HepG2 (cell line): ENCODE data around the gene DNASE1L2. TPM values are rescaled to one million over a fixed set of nuclear protein-coding genes. Genes with fewer than 3 reads are reported as not detected.

Experiments used
- ATAC-seq: fragments of 200-7000 bp; cut with Tn5 transposase; 3 replicates; pipeline ENCODE4 v1.9.1; 2020; ENCODE audit warnings: mild to moderate bottlenecking, moderate library complexity
- BruUV-seq: library from RNA; stranded (reverse); fragments of 400-500 nt; replicated peaks from 2 replicates; lab custom pipeline; 2021; lab: Mats Ljungman, UMichigan
- CTCF ChIA-PET: fragments of 300-600 bp; formaldehyde crosslinking; extraction: SDS; loops from one replicate; lab custom pipeline; 2021; ENCODE audit warnings: low total read pairs, inconsistent platforms, low intra/inter-chr PET ratio; lab: Yijun Ruan, JAX
- POLR2A ChIA-PET: fragments of 350-600 bp; sonication (Branson Sonifier 250); formaldehyde crosslinking; loops from one replicate; lab custom pipeline; 2020; ENCODE audit warnings: antibody characterized with exemption, inconsistent platforms; lab: Yijun Ruan, JAX
- DNase-seq: peaks from one replicate; pipeline ENCODE4 v3.0.0-alpha.2; 2015; ENCODE audit warnings: low spot score
- FAIRE-seq: peaks from 3 replicates; lab custom pipeline; 2011; peaks lifted over from hg19 to GRCh38; lab: Jason Lieb, UNC
- H2AFZ ChIP-seq: one replicate; pipeline ENCODE4 v1.6.1; 2011; ENCODE audit warnings: low read length, inconsistent platforms
- H3K27ac ChIP-seq: fragments of 300-600 bp; 3 replicates; pipeline ENCODE4 v1.8.0; 2011; ENCODE audit warnings: mixed run types, mild to moderate bottlenecking, mixed read lengths, low read length, inconsistent platforms; ENCODE audit not compliant: insufficient read depth; ENCODE audit errors: extremely low read length
- H3K27me3 ChIP-seq, 2 experiments: fragments of 200-600 bp in 1 of 2; 2 replicates in 1 of 2; 3 replicates in 1 of 2; pipeline versions ENCODE4 v1.6.0 to v1.8.0; 2011; ENCODE audit warnings: low read length in 2 of 2, mild to moderate bottlenecking in 2 of 2, moderate library complexity in 2 of 2, inconsistent platforms in 1 of 2; ENCODE audit not compliant: insufficient read depth in 2 of 2, control insufficient read depth in 1 of 2
- H3K36me3 ChIP-seq, 2 experiments: fragments of 200-600 bp in 1 of 2; replicated peaks in 1 of 2; 2 replicates in 1 of 2; 3 replicates in 1 of 2; pipeline versions ENCODE4 v1.5.1 to v1.8.0; 2011; ENCODE audit warnings: low read length in 2 of 2, inconsistent platforms in 1 of 2; ENCODE audit not compliant: insufficient read depth in 2 of 2, control insufficient read depth in 1 of 2
- H3K4me1 ChIP-seq: 2 replicates; pipeline ENCODE4 v1.5.1; 2012; ENCODE audit warnings: low read length, inconsistent platforms; ENCODE audit not compliant: insufficient read depth
- H3K4me2 ChIP-seq: 2 replicates; pipeline ENCODE4 v1.6.0; 2011; ENCODE audit warnings: low read depth, low read length, inconsistent platforms
- H3K4me3 ChIP-seq, 3 experiments: fragments of 200-600 bp in 1 of 3; sonication (generic), shearing (Covaris generic) in 1 of 3; replicated peaks in 1 of 3; 2 replicates each; pipeline ENCODE4 v1.5.1; 2011 to 2016; ENCODE audit warnings: low read length in 3 of 3, inconsistent platforms in 2 of 3, low read depth in 2 of 3, mild to moderate bottlenecking in 2 of 3, control low read depth in 1 of 3, mixed read lengths in 1 of 3; ENCODE audit not compliant: insufficient read depth in 1 of 3
- H3K79me2 ChIP-seq: one replicate; pipeline ENCODE4 v1.6.1; 2011; ENCODE audit warnings: low read length, inconsistent platforms; ENCODE audit not compliant: insufficient read depth
- H3K9ac ChIP-seq: 2 replicates; pipeline ENCODE4 v1.6.0; 2011; ENCODE audit warnings: mild to moderate bottlenecking, low read depth, low read length, inconsistent platforms; ENCODE audit not compliant: insufficient read depth
- H3K9me3 ChIP-seq: 2 replicates; pipeline ENCODE4 v1.5.1; 2012; ENCODE audit warnings: mild to moderate bottlenecking, low read length
- H4K20me1 ChIP-seq: 2 replicates; pipeline ENCODE4 v1.6.0; 2011; ENCODE audit warnings: inconsistent platforms, mild to moderate bottlenecking, low read length, moderate library complexity; ENCODE audit not compliant: insufficient read depth
- CERS6 ChIP-seq: sonication (generic); formaldehyde crosslinking; IDR thresholded peaks from 2 replicates; pipeline ENCODE4 v1.5.0; 2020; ENCODE audit warnings: missing genetic modification reagents
- HNRNPK ChIP-seq: fragments of 200-400 bp; formaldehyde crosslinking; IDR thresholded peaks from 2 replicates; pipeline ENCODE4 v1.6.1; 2018; ENCODE audit warnings: low read length, low read depth, moderate library complexity, mild to moderate bottlenecking; ENCODE audit not compliant: poor library complexity, severe bottlenecking
- PHB2 ChIP-seq: fragments of 450-650 bp; IDR thresholded peaks from 2 replicates; pipeline ENCODE4 v1.6.1; 2018; ENCODE audit not compliant: partially characterized antibody
- RELA ChIP-seq: sonication (generic); formaldehyde crosslinking; IDR thresholded peaks from 2 replicates; pipeline ENCODE4 v1.4.0; 2020; ENCODE audit warnings: missing genetic modification reagents
- SMAD3 ChIP-seq: sonication (generic); formaldehyde crosslinking; IDR thresholded peaks from 2 replicates; pipeline ENCODE4 v1.4.0; 2020; ENCODE audit warnings: missing genetic modification reagents
- SMC3 ChIP-seq: IDR thresholded peaks from 2 replicates; pipeline ENCODE4 v1.6.1; 2011; ENCODE audit warnings: low read length, improper control_type of control experiment
- TFDP2 ChIP-seq: sonication (generic); formaldehyde crosslinking; IDR thresholded peaks from 2 replicates; pipeline ENCODE4 v1.4.0; 2020; ENCODE audit warnings: missing genetic modification reagents
- ZBTB38 ChIP-seq: sonication (generic); formaldehyde crosslinking; IDR thresholded peaks from 2 replicates; pipeline ENCODE4 v1.5.1; 2020; ENCODE audit warnings: mild to moderate bottlenecking, missing genetic modification reagents
- ZHX1 ChIP-seq: sonication (generic); formaldehyde crosslinking; IDR thresholded peaks from 2 replicates; pipeline ENCODE4 v1.8.1; 2022; ENCODE audit warnings: low read depth, mild to moderate bottlenecking, missing genetic modification reagents
- ZIK1 ChIP-seq: sonication (generic); formaldehyde crosslinking; IDR thresholded peaks from 2 replicates; pipeline ENCODE4 v1.5.0; 2020; ENCODE audit warnings: mild to moderate bottlenecking, low read depth, missing genetic modification reagents, borderline replicate concordance
- ZNF138 ChIP-seq: sonication (generic); formaldehyde crosslinking; IDR thresholded peaks from 2 replicates; pipeline ENCODE4 v1.5.0; 2020; ENCODE audit warnings: mild to moderate bottlenecking, low read depth, missing genetic modification reagents
- ZNF205 ChIP-seq: IDR thresholded peaks from 2 replicates; pipeline ENCODE4 v1.6.1; 2018; ENCODE audit warnings: missing biosample characterization, missing genetic modification reagents
- ZNF34 ChIP-seq: sonication (generic); formaldehyde crosslinking; IDR thresholded peaks from 2 replicates; pipeline ENCODE4 v1.4.0; 2020; ENCODE audit warnings: mild to moderate bottlenecking, missing genetic modification reagents, borderline replicate concordance
- WGBS: methylation state at CpG from one replicate; pipeline ENCODE4 v1.1.6; 2017; ENCODE audit warnings: low lambda C conversion rate; 5-methylcytosine and 5-hydroxymethylcytosine counted together
- in situ Hi-C: cut with HindIII; loops from 2 replicates; pipeline ENCODE4 v1.10.0; 2017; ENCODE audit warnings: low pct_unique_long_range_greater_than_20kb; ENCODE audit not compliant: extremely low pct_ligation_motif_present
- intact Hi-C: fragments of 100-400 bp; cut with micrococcal nuclease; formaldehyde crosslinking; loops from one replicate; pipeline ENCODE4 v1.10.0; 2022; ENCODE audit not compliant: unreplicated experiment
- polyA plus RNA-seq, 8 experiments: library from polyadenylated mRNA; depleted of rRNA in 3 of 8; stranded (reverse) in 7 of 8; unstranded in 1 of 8; fragments of >200 nt; fragmentation: Illumina TruSeq in 4 of 8; extraction: Trizol in 4 of 8; gene quantifications; 2 replicates each; pipeline versions ENCODE4 v1.2.1 to v1.2.3, GENCODE V29; 2011 to 2016; ENCODE audit warnings: low read depth in 4 of 8, missing spikeins in 1 of 8, mixed read lengths in 1 of 8; ENCODE audit not compliant: insufficient read depth in 1 of 8
- total RNA-seq, 5 experiments: library from RNA; depleted of rRNA; stranded (reverse); fragments of >200 nt; fragmentation: Illumina TruSeq; extraction: Trizol; gene quantifications; 2 replicates each; pipeline ENCODE4 v1.2.3, GENCODE V29; 2016; ENCODE audit warnings: low read depth in 1 of 5
- TF ChIP-seq, protein P1 (sequence below): sonication (generic); formaldehyde crosslinking; IDR thresholded peaks from 2 replicates; pipeline ENCODE4 v1.4.0; 2020; ENCODE audit warnings: mild to moderate bottlenecking, low read depth, missing genetic modification reagents

Gene DNASE1L2
- total and polyA plus RNA-seq, 2 of the 13 experiments (the other 11 are each of a cell fraction or from before 2014, with no cell fraction given) = 0.44 to 0.50 TPM

DNA sequence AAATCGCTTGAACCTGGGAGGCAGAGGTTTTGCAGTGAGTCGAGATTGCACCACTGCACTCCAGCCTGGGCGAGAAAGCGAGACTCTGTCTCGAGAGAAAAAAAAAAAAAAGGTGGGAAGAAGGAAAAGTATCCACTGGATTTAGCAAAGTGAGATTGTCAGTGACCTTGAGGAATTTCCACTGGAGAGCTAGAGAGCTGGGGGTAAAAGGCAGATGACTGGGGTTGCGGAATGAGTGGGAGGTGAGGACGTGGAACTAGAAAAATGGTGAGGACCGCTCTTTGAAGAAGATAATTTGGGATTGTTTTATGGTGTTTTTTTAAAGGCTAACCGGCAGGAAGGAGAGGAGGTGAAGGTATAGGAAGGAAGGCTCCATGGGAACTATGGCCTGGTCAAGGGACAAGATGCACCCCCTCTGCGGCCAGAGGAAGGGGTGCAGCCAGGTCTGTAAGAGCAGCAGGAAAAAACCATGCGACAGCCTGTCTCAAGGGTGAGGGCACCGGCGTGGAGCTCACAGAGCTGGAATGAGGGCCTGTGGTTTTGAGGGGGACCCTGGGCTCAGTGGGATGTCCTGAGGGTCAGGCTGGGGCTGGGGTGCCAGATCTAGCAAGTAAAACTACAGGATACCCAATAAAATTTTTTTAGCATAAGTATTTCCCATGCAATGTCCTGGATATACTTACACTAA is 31.7 kb upstream of the DNASE1L2 start (continued):
- TF ChIP-seq CERS6 (CRISPR knock-in tag) = no peak
- TF ChIP-seq SMAD3 (CRISPR knock-in tag) = no peak

GRCh38 chr16:2205104-2205966 is 30.9 kb upstream of the DNASE1L2 start, which contains the start of gene MLST8:
TSS of gene MLST8 (plus strand) at chr16:2205454. CDS start at chr16:2206086, 632 bp downstream.
- DNase-seq (peak; percentile 65), FAIRE-seq (no peak), ATAC-seq (peak; percentile 52)
- H4K20me1 ChIP-seq = no peaks in the 10 kb centered on the region
- POLR2A ChIA-PET = interaction anchor here (0.8 to 4.3 kb wide), 6 partner anchors 9 to 50 kb away, joined by 3 to 18 read pairs (median 10); partner anchors contain the start of genes E4F1, ECI1, PGP and TRAF7
- peaks cover 8% of the 10 kb centered on the region for H3K79me2 ChIP-seq
- H3K4me3 ChIP-seq = peak within 1 kb of the TSS; percentile 71 to 96 (median 83)
- no TSS peak for BruUV-seq
- in situ Hi-C loops (no loop called here), intact Hi-C loops (no loop called here)
- H3K9ac ChIP-seq = peak within 1 kb of the TSS; percentile 97
- peak within 1 kb of the TSS; percentile 99 for H3K4me2 ChIP-seq
- CTCF ChIA-PET = no interaction called here
- H3K4me1 ChIP-seq = peaks cover 33% of the 10 kb centered on the region
- H3K9me3 ChIP-seq = no peaks in the 10 kb centered on the region
- H3K36me3 ChIP-seq = peaks cover 2 to 13% of the 10 kb centered on the region in 2 experiments; a peak in 3 of 5 replicates
- H3K27me3 ChIP-seq = 0 out of 5 replicates have a peak, but pooled peaks cover 0 to 1% of the 10 kb centered on the region in 2 experiments
- H3K27ac ChIP-seq = peak within 1 kb of the TSS; percentile 89
- H2AFZ ChIP-seq = peak within 1 kb of the TSS; percentile 71
- under 1% methylated on average over 33 of the region's 93 CpGs for WGBS
- TF ChIP-seq RELA (CRISPR knock-in tag) (no peak), PHB2 (no peak), ZNF205 (CRISPR knock-in tag) (peak; percentile 76; the same call in 1 of the 2 replicates), ZNF34 (peak; percentile 84; the same call in 1 of the 2 replicates), ZNF138 (0 out of 2 replicates have a peak, but pooled peaks have one; percentile 15), ZBTB38 (CRISPR knock-in tag) (0 out of 2 replicates have a peak, but pooled peaks have one; percentile 27), SMC3 (no peak), HNRNPK (peak; percentile 44), TFDP2 (CRISPR knock-in tag) (peak; percentile 9; the same call in 1 of the 2 replicates), ZIK1 (CRISPR knock-in tag) (no peak; the same call in 1 of the 2 replicates), ZHX1 (CRISPR knock-in tag) (peak; percentile 63; the same call in 1 of the 2 replicates)
- TF ChIP-seq, protein P1, sequence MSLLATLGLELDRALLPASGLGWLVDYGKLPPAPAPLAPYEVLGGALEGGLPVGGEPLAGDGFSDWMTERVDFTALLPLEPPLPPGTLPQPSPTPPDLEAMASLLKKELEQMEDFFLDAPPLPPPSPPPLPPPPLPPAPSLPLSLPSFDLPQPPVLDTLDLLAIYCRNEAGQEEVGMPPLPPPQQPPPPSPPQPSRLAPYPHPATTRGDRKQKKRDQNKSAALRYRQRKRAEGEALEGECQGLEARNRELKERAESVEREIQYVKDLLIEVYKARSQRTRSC (CRISPR knock-in tag) = no peak
